Ascending aorta (tissue), 2 donors: ENCODE results near the gene CYGB. TPM values are rescaled to one million over a fixed set of nuclear protein-coding genes. Genes with fewer than 3 reads are reported as not detected.

ENCODE experiments used
- DNase-seq, 2 donors: peaks; one replicate each; pipeline ENCODE4 v3.0.0-alpha.2; 2019; ENCODE audit warnings: low spot score in 2 of 2
- H3K27ac ChIP-seq, 2 donors: fragments of 200-600 bp; sonication (generic); one replicate each; pipeline ENCODE4 v1.5.1; 2016 to 2017; ENCODE audit warnings: mild to moderate bottlenecking in 1 of 2
- H3K27me3 ChIP-seq: fragments of 200-600 bp; sonication (generic); one replicate; pipeline ENCODE4 v1.5.1; 2017
- H3K36me3 ChIP-seq, 2 donors: fragments of 200-600 bp; sonication (generic); one replicate each; pipeline ENCODE4 v1.5.1; 2016
- H3K4me1 ChIP-seq, 2 donors: fragments of 200-600 bp; sonication (generic); one replicate each; pipeline ENCODE4 v1.5.1; 2016 to 2017; ENCODE audit warnings: mild to moderate bottlenecking in 1 of 2
- H3K4me3 ChIP-seq, 2 donors: fragments of 200-600 bp; sonication (generic); one replicate each; pipeline ENCODE4 v1.5.1; 2016 to 2017; ENCODE audit warnings: mild to moderate bottlenecking in 1 of 2
- H3K9me3 ChIP-seq, 2 donors: fragments of 200-600 bp; sonication (generic); one replicate each; pipeline ENCODE4 v1.5.1; 2016
- intact Hi-C: fragments of 100-400 bp; cut with DNase I; formaldehyde crosslinking; loops from one replicate; pipeline ENCODE4 v1.15.1; 2023
- total RNA-seq: library from RNA; depleted of rRNA; stranded (reverse); fragments of >200 nt; gene quantifications from one replicate; pipeline ENCODE4 v1.1.0, GENCODE V29; 2016
- TF ChIP-seq, protein P1 (sequence below), 3 experiments: fragments of 200-600 bp in 2 of 3; fragments of 450-650 bp in 1 of 3; sonication (generic) in 2 of 3; IDR thresholded peaks; one replicate each; pipeline ENCODE4 v1.5.1; 2016 to 2019; ENCODE audit warnings: antibody characterized with exemption in 3 of 3, mild to moderate bottlenecking in 1 of 3, moderate library complexity in 1 of 3

The CYGB gene
- total RNA-seq, 1 donor from 2014 or later, result 60.7 TPM

DNA sequence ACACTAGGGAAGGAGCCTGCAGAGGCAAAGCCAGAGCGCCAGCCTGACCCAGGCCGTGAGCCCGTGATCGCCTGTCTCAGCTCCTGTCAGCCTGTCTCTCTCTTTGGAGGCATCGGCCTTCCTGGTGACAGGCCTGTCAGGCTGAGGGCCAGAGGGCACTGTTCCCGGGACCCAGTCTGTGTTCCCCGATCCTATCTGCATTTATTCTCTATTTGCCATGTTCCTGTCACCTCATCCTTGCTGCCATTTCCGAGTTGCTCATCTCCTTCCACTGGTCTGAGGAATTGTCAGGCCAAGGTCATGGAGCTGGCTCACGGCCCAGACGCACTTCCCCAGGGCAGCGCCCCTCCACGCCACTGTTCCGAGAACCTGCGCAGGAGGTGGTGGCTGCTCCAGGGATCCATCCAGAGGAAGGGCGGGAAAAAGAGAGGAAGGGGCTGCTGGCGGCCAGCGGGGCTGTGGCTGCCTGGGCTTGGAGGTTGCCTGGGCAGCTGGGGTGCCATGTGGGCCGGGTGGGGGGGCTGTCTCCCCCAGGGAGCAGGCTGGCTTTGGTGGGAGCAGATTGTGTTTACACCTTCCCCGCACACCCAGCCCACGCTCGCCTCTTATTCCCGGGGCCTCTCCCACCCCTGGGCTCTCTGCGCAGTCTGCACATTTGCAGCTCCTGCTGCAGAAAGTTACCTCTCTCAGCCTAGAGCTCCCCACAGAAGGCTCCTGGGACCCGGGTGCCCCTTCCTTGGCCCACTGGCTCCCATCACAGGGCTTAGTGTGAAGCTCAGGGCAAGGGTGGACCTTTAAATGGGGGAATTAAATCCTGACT lies 7.2 kb upstream of the CYGB start:
- H3K9me3 ChIP-seq, result no peaks in the 10 kb centered on the region
- TF ChIP-seq, protein P1, sequence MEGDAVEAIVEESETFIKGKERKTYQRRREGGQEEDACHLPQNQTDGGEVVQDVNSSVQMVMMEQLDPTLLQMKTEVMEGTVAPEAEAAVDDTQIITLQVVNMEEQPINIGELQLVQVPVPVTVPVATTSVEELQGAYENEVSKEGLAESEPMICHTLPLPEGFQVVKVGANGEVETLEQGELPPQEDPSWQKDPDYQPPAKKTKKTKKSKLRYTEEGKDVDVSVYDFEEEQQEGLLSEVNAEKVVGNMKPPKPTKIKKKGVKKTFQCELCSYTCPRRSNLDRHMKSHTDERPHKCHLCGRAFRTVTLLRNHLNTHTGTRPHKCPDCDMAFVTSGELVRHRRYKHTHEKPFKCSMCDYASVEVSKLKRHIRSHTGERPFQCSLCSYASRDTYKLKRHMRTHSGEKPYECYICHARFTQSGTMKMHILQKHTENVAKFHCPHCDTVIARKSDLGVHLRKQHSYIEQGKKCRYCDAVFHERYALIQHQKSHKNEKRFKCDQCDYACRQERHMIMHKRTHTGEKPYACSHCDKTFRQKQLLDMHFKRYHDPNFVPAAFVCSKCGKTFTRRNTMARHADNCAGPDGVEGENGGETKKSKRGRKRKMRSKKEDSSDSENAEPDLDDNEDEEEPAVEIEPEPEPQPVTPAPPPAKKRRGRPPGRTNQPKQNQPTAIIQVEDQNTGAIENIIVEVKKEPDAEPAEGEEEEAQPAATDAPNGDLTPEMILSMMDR (IDR thresholded peaks at IDR 0.05), result no peak
- intact Hi-C loops, result no loop called here
- no peak overlapping the region for H3K27ac ChIP-seq
- H3K4me1 ChIP-seq, result peaks cover 4 to 7% of the 10 kb centered on the region in 2 donors
- no peak for DNase-seq
- H3K36me3 ChIP-seq, result no peaks in the 10 kb centered on the region
- peaks cover 3% of the 10 kb centered on the region for H3K27me3 ChIP-seq
- no peak overlapping the region for H3K4me3 ChIP-seq

DNA sequence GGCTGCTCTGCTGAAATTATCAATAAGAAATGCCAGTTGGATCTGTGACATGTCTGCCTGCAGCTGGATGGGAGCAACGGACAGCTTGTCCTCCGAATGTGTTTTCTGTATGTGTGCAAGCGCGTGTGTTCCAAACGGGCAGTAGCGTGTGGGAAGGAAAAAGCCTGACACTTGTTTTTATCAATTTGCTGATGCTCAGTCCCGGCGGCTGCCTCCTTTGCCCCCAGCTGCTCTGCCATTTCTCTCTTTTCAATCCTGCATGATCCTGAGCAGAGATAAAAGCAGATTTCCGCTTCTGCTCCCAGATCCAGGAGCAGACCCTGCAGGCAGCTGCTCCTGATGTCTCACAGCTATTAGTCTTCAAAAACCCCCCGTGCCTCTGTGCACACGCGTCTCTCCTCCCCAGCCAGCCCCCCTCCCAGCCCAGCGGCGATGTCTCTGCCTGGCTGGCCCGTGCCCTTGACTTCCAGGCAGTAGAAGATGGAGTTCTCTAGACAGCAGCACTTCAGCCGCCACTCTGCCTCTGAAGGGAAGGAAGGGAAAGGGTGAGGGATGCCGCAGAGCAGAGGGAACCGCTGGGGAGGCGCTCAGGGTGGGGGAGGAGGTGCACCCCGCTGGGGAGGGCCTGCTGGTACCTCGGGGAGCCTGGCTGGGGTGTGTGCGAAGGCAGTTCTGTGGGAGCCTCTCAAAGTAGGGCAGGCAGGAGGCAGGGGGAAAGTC lies 6.5 kb upstream of the CYGB start:
- intact Hi-C loops, result no loop called here
- Histone ChIP-seq H3K4me1 (peaks cover 4 to 7% of the 10 kb centered on the region in 2 donors), H3K27ac (no peak overlapping the region), H3K36me3 (no peaks in the 10 kb centered on the region), H3K27me3 (peaks cover 3% of the 10 kb centered on the region), H3K4me3 (no peak overlapping the region), H3K9me3 (no peaks in the 10 kb centered on the region)
- TF ChIP-seq, protein P1 (IDR thresholded peaks at IDR 0.05), result no peak
- DNase-seq, result no peak

DNA sequence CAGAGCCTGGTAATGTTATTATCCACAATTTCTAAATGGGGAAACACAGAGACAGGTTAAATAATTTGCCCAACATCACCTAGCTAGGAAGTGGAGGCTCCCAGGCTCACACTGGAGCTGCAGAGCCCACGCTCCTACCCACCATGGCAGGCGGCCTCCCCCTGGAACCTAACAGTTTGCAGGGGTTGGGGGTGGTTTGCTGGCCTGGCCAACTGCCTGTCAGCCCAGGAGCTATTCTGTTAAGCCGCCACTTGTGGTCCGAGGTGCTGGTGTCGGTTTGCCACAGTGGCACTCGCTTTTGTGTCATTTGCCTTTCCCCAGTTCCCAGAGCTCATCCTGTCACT lies 5.9 kb upstream of the CYGB start:
- Histone ChIP-seq H3K27ac (no peak overlapping the region), H3K4me3 (no peak overlapping the region), H3K36me3 (no peaks in the 10 kb centered on the region), H3K9me3 (no peaks in the 10 kb centered on the region), H3K4me1 (peaks cover 4 to 7% of the 10 kb centered on the region in 2 donors), H3K27me3 (peaks cover 6% of the 10 kb centered on the region)
- TF ChIP-seq, protein P1 (IDR thresholded peaks at IDR 0.05), result no peak
- intact Hi-C loops, result no loop called here
- no peak for DNase-seq

DNA sequence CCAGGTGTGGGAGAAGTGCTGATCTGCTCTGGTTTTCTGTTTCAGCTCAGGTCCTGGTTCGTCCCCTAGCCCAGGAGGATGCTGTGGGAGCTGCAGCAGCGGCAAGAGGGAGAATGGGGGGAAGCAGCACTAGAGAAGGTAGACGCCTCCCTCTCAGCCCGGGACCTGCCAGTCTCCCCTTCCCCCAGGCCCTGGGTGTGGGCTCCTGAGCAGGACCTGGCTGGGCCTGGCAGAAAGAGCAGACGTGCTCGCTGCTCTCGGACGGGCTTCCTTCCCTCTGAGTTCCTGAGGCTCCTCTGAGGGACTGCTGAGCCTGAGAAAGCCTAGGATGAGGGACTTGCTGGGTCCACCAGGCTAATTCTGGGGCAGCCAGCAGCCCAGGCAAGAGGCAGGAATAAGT lies 5.5 kb upstream of the CYGB start:
- TF ChIP-seq, protein P1 (IDR thresholded peaks at IDR 0.05), result no peak
- DNase-seq, result no peak
- Histone ChIP-seq H3K36me3 (no peaks in the 10 kb centered on the region), H3K9me3 (no peaks in the 10 kb centered on the region), H3K4me3 (no peak overlapping the region), H3K4me1 (peaks cover 7 to 9% of the 10 kb centered on the region in 2 donors), H3K27me3 (peaks cover 11% of the 10 kb centered on the region), H3K27ac (no peak overlapping the region)
- intact Hi-C loops, result no loop called here

DNA sequence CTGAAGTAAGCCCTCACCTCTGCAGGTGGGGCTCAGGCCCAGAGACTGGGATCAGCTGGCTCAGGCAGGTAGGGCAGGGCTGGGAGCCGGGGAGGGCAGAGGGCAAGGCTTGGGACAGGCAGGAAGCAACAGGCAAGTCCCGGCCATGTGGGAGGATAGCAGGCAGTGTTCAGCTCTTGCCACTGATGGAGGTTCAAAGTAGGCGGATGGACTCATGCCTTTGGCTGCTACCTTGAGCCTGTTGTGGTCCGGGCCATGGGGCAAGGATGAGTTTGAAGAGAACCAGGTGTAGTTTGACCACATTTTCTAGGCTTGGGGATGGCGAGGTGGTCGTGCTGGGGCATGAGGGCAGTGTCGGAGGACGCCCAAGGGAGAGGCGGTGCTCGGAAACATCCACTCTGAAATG lies 5.1 kb upstream of the CYGB start:
- Histone ChIP-seq H3K27ac (no peak overlapping the region), H3K9me3 (no peaks in the 10 kb centered on the region), H3K27me3 (peaks cover 12% of the 10 kb centered on the region), H3K4me3 (no peak overlapping the region), H3K4me1 (peaks cover 9 to 11% of the 10 kb centered on the region in 2 donors), H3K36me3 (no peaks in the 10 kb centered on the region)
- no peak for DNase-seq
- TF ChIP-seq, protein P1 (IDR thresholded peaks at IDR 0.05), result no peak
- intact Hi-C loops, result no loop called here
